A549 (cell line): ENCODE data around the gene CEP89.

ENCODE experiments used
- CEBPB ChIP-seq, 2 experiments: fragments of >200 bp in 1 of 2; sonication (Bioruptor Twin) in 1 of 2; formaldehyde crosslinking in 1 of 2; IDR thresholded peaks; 2 replicates each; pipeline ENCODE4 v1.6.1; 2012 to 2016
- CTCF ChIP-seq: fragments of >200 bp; sonication (Bioruptor Twin); formaldehyde crosslinking; IDR thresholded peaks from 3 replicates; pipeline ENCODE4 v1.5.1; 2016
- FOSL2 ChIP-seq, 2 experiments: fragments of 450-650 bp in 1 of 2; fragments of >200 bp in 1 of 2; sonication (Bioruptor Twin) in 1 of 2; formaldehyde crosslinking; IDR thresholded peaks; 2 replicates each; pipeline versions ENCODE4 v1.5.0 to v1.6.1; 2016 to 2020; ENCODE audit warnings: mild to moderate bottlenecking in 1 of 2, moderate library complexity in 1 of 2
- FOXS1 ChIP-seq: fragments of 250-450 bp; sonication (Bioruptor Pico); IDR thresholded peaks from 2 replicates; pipeline ENCODE4 v1.5.0; 2020; ENCODE audit warnings: mild to moderate bottlenecking, moderate library complexity
- HDAC2 ChIP-seq: fragments of 200-600 bp; sonication (generic); IDR thresholded peaks from 2 replicates; pipeline ENCODE4 v1.6.1; 2016
- NFE2L2 ChIP-seq: fragments of 150-350 bp; conservative IDR thresholded peaks from 2 replicates; pipeline ENCODE4 v1.6.1; 2014; ENCODE audit warnings: low read length
- POLR2A ChIP-seq: IDR thresholded peaks from 2 replicates; pipeline ENCODE4 v1.6.1; 2012; ENCODE audit warnings: mild to moderate bottlenecking, low read length
- POLR2AphosphoS2 ChIP-seq: conservative IDR thresholded peaks from 2 replicates; pipeline ENCODE4 v1.6.1; 2012; ENCODE audit warnings: low read length, improper control_type of control experiment, inconsistent platforms
- RCOR1 ChIP-seq: fragments of 150-350 bp; IDR thresholded peaks from 2 replicates; pipeline ENCODE4 v1.6.1; 2014; ENCODE audit warnings: antibody characterized with exemption, low read length, low read depth
- TF ChIP-seq, protein P1 (sequence below): IDR thresholded peaks from 2 replicates; pipeline ENCODE4 v1.6.1; 2012

- TF ChIP-seq CTCF (no peak), POLR2A (no peak), RCOR1 (no peak), HDAC2 (no peak), FOSL2 (IDR thresholded peaks at IDR 0.05) (no peak), FOSL2 (CRISPR knock-in tag; IDR thresholded peaks at IDR 0.05) (no peak), CEBPB (IDR thresholded peaks at IDR 0.05) (no peak), POLR2AphosphoS2 (no peak), NFE2L2 (no peak), FOXS1 (CRISPR knock-in tag) (no peak)
- TF ChIP-seq, protein P1, sequence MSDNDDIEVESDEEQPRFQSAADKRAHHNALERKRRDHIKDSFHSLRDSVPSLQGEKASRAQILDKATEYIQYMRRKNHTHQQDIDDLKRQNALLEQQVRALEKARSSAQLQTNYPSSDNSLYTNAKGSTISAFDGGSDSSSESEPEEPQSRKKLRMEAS = no peak
Measured at GRCh38 chr19:32945260-32945659, 26.5 kb downstream of the CEP89 start.
